ENCODE data around the gene DENND1A.

Gene DENND1A

DNA sequence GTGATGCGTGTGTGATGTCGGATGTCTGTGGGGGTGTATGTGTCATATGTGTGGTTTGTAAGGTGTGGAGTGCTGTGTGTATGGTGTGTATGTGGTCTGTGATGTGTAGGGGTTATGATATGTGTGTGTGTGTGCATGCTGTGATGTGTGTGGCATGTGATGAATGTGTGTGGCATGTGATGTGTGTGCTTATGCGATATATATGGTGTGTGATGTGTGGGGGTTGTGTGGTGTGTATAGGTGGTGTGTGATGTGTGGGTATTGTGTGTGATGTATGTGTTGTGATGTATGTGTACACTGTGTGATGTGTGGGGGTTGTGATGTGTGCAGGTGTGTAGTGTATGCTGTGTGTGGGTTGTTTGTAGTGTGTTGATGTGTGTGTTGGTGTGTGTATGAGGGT, 583.1 kb downstream of the DENND1A start:
- Histone ChIP-seq H4K20me1 (no peaks in the 10 kb centered on the region), H3K4me2 (peak overlapping the region in 7 of 11 experiments; percentile 64 to 94 (median 85); a peak in 8 of 22 replicates), H3K36me3 (no peaks in the 10 kb centered on the region), H3K27me3 (no peaks in the 10 kb centered on the region), H3K9ac (no peak overlapping the region), H3K9me3 (replicated peaks in 1 of 11) (no peaks in the 10 kb centered on the region), H3K4me3 (no peak overlapping the region), H3K27ac (0 out of 22 replicates have a peak overlapping the region, but pooled peaks of 1 of the 11 experiments have one; percentile 96), H3K4me1 (peaks cover 34 to 63% (median 52%) of the 10 kb centered on the region in 10 experiments)
- TF ChIP-seq Cebpa-rat (IDR thresholded peaks at IDR 0.05): no peak

- no peaks in the 10 kb centered on the region for H3K27me3 ChIP-seq
- no peaks in the 10 kb centered on the region for H3K36me3 ChIP-seq
- peak overlapping the region in 8 of 11 experiments; percentile 4 to 63 (median 47); a peak in 12 of 22 replicates for H3K9ac ChIP-seq
- peak overlapping the region; percentile 12 to 94 (median 75); a peak in 21 of 22 replicates for H3K4me2 ChIP-seq
- peak overlapping the region in 7 of 11 experiments; percentile 14 to 98 (median 50); a peak in 11 of 22 replicates for H3K27ac ChIP-seq
- H3K4me1 ChIP-seq: peaks cover 42 to 71% (median 60%) of the 10 kb centered on the region in 10 experiments
- TF ChIP-seq Cebpa-rat (IDR thresholded peaks at IDR 0.05): no peak
- H3K9me3 ChIP-seq (replicated peaks in 1 of 11): no peaks in the 10 kb centered on the region
- H3K4me3 ChIP-seq: no peak overlapping the region
- no peaks in the 10 kb centered on the region for H4K20me1 ChIP-seq
Observed at GRCh38 chr9:123346026-123346425, 583.9 kb downstream of the DENND1A start.

GRCh38 chr9:123345567-123345955, 584.4 kb downstream of the DENND1A start:
- H3K27me3 ChIP-seq: no peaks in the 10 kb centered on the region
- no peaks in the 10 kb centered on the region for H4K20me1 ChIP-seq
- peak overlapping the region in 7 of 11 experiments; percentile 14 to 98 (median 50); a peak in 12 of 22 replicates for H3K27ac ChIP-seq
- H3K36me3 ChIP-seq: no peaks in the 10 kb centered on the region
- H3K9me3 ChIP-seq (replicated peaks in 1 of 11): no peaks in the 10 kb centered on the region
- H3K4me2 ChIP-seq: peak overlapping the region in 9 of 11 experiments; percentile 53 to 94 (median 85); a peak in 18 of 22 replicates
- TF ChIP-seq Cebpa-rat (IDR thresholded peaks at IDR 0.05): no peak
- peak overlapping the region in 7 of 11 experiments; percentile 28 to 63 (median 53); a peak in 11 of 22 replicates for H3K9ac ChIP-seq
- H3K4me3 ChIP-seq: no peak overlapping the region
- H3K4me1 ChIP-seq: peaks cover 47 to 75% (median 65%) of the 10 kb centered on the region in 10 experiments

- no peaks in the 10 kb centered on the region for H4K20me1 ChIP-seq
- H3K4me1 ChIP-seq: peaks cover 59 to 84% (median 76%) of the 10 kb centered on the region in 10 experiments
- TF ChIP-seq Cebpa-rat (IDR thresholded peaks at IDR 0.05): no peak
- no peaks in the 10 kb centered on the region for H3K9me3 ChIP-seq (replicated peaks in 1 of 11)
- no peaks in the 10 kb centered on the region for H3K36me3 ChIP-seq
- peak overlapping the region in 9 of 11 experiments; percentile 61 to 99 (median 96); a peak in 18 of 22 replicates for H3K27ac ChIP-seq
- 0 out of 20 replicates have a peak overlapping the region, but pooled peaks of 2 of the 10 experiments have one; percentile 2 to 8 for H3K4me3 ChIP-seq
- peak overlapping the region; percentile 69 to 95 (median 91) for H3K4me2 ChIP-seq
- H3K27me3 ChIP-seq: no peaks in the 10 kb centered on the region
- H3K9ac ChIP-seq: peak overlapping the region in 9 of 11 experiments; percentile 42 to 92 (median 58); a peak in 13 of 22 replicates
Observed at GRCh38 chr9:123344192-123344949, 585.6 kb downstream of the DENND1A start.

GRCh38 chr9:123343443-123344191, 586.3 kb downstream of the DENND1A start:
- Histone ChIP-seq H3K9ac (peak overlapping the region in 9 of 11 experiments; percentile 42 to 92 (median 58); a peak in 15 of 22 replicates), H3K27ac (peak overlapping the region in 10 of 11 experiments; percentile 3 to 99 (median 95); a peak in 18 of 22 replicates), H3K4me2 (peak overlapping the region; percentile 69 to 95 (median 91)), H3K4me1 (peaks cover 65 to 90% (median 81%) of the 10 kb centered on the region in 10 experiments), H3K27me3 (no peaks in the 10 kb centered on the region), H4K20me1 (no peaks in the 10 kb centered on the region), H3K9me3 (replicated peaks in 1 of 11) (no peaks in the 10 kb centered on the region), H3K36me3 (no peaks in the 10 kb centered on the region), H3K4me3 (peak overlapping the region in 4 of 10 experiments; percentile 2 to 8 (median 8); a peak in 1 of 20 replicates)
- no peak for TF ChIP-seq Cebpa-rat (IDR thresholded peaks at IDR 0.05)

DNA sequence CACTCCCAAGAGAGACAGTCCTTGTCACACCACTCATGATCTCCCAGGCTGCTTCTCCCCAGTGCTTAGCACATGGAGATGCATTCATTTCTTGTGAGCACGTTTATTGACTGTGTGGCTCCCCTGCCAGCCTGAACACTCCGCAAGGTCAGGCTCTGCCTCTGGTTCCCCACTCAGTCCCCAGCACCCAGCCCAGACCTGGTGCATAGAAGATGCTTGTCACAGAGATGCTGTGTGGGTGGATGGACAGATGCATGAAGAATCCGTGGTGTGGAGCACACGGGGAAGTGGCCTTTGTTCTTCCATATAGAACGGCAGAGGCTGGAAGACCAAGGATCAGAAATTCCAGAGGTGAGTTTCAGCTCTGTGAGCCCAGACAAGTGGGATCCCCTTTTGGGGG, 587.7 kb downstream of the DENND1A start:
- no peaks in the 10 kb centered on the region for H4K20me1 ChIP-seq
- no peaks in the 10 kb centered on the region for H3K9me3 ChIP-seq (replicated peaks in 1 of 11)
- peak overlapping the region in 8 of 11 experiments; percentile 90 to 99 (median 96); a peak in 15 of 22 replicates for H3K27ac ChIP-seq
- no peaks in the 10 kb centered on the region for H3K27me3 ChIP-seq
- H3K4me2 ChIP-seq: peak overlapping the region; percentile 69 to 95 (median 91)
- H3K4me3 ChIP-seq: peak overlapping the region in 1 of 10 experiments; percentile 32; a peak in 2 of 20 replicates
- H3K4me1 ChIP-seq: peaks cover 77 to 99% (median 94%) of the 10 kb centered on the region in 10 experiments
- H3K36me3 ChIP-seq: no peaks in the 10 kb centered on the region
- H3K9ac ChIP-seq: peak overlapping the region in 7 of 11 experiments; percentile 17 to 92 (median 86); a peak in 11 of 22 replicates
- no peak for TF ChIP-seq Cebpa-rat (IDR thresholded peaks at IDR 0.05)

- no peaks in the 10 kb centered on the region for H3K27me3 ChIP-seq
- no peaks in the 10 kb centered on the region for H3K36me3 ChIP-seq
- peak overlapping the region in 7 of 11 experiments; percentile 17 to 92 (median 86); a peak in 10 of 22 replicates for H3K9ac ChIP-seq
- no peaks in the 10 kb centered on the region for H3K9me3 ChIP-seq (replicated peaks in 1 of 11)
- H3K27ac ChIP-seq: peak overlapping the region in 8 of 11 experiments; percentile 90 to 99 (median 96); a peak in 15 of 22 replicates
- H3K4me2 ChIP-seq: peak overlapping the region; percentile 69 to 95 (median 91); a peak in 21 of 22 replicates
- peaks cover 78 to 100% (median 98%) of the 10 kb centered on the region in 10 experiments for H3K4me1 ChIP-seq
- H4K20me1 ChIP-seq: no peaks in the 10 kb centered on the region
- H3K4me3 ChIP-seq: no peak overlapping the region
- no peak for TF ChIP-seq Cebpa-rat (IDR thresholded peaks at IDR 0.05)
Observed at GRCh38 chr9:123341816-123342215, 588.1 kb downstream of the DENND1A start.

GRCh38 chr9:123339666-123340510, 590.0 kb downstream of the DENND1A start:
- peaks cover 92 to 100% (median 98%) of the 10 kb centered on the region in 10 experiments for H3K4me1 ChIP-seq
- peak overlapping the region; percentile 66 to 92 (median 81) for H3K9ac ChIP-seq
- no peaks in the 10 kb centered on the region for H3K36me3 ChIP-seq
- peak overlapping the region; percentile 69 to 95 (median 91) for H3K4me2 ChIP-seq
- no peaks in the 10 kb centered on the region for H4K20me1 ChIP-seq
- peak overlapping the region; percentile 28 to 62 (median 51) for H3K4me3 ChIP-seq
- no peak for TF ChIP-seq Cebpa-rat (IDR thresholded peaks at IDR 0.05)
- H3K27me3 ChIP-seq: no peaks in the 10 kb centered on the region
- no peaks in the 10 kb centered on the region for H3K9me3 ChIP-seq (replicated peaks in 1 of 11)
- H3K27ac ChIP-seq: peak overlapping the region; percentile 70 to 99 (median 94)
